Loucy (cell line): ENCODE measurements around the gene SCGB1A1.
A peak's percentile ranks its signal among the peaks of the same experiment; 100 is the strongest.
"Not testable (repeated sequence)": the region's sequence is repeated elsewhere in the genome, so short reads cannot be mapped to it uniquely, and the experiment has no call there.

Experiments used
- H2AFZ ChIP-seq: fragments of 200-600 bp; sonication (generic); 2 replicates; pipeline ENCODE4 v1.6.0; 2016; ENCODE audit warnings: antibody characterized with exemption, mild to moderate bottlenecking, low read length, moderate library complexity
- H3F3A ChIP-seq: fragments of 200-600 bp; 2 replicates; pipeline ENCODE4 v1.6.0; 2016; ENCODE audit warnings: antibody characterized with exemption, low read depth, mild to moderate bottlenecking
- H3K27me3 ChIP-seq: fragments of 200-600 bp; sonication (generic); 2 replicates; pipeline ENCODE4 v1.6.1; 2014; ENCODE audit warnings: low read length, mild to moderate bottlenecking; ENCODE audit not compliant: insufficient read depth, poor library complexity, severe bottlenecking
- H3K36me3 ChIP-seq: fragments of 200-600 bp; sonication (generic); 2 replicates; pipeline ENCODE4 v1.6.1; 2016; ENCODE audit warnings: low read length; ENCODE audit not compliant: insufficient read depth
- H3K4me1 ChIP-seq: fragments of 200-600 bp; sonication (generic); 2 replicates; pipeline ENCODE4 v1.5.1; 2014; ENCODE audit warnings: low read length, mild to moderate bottlenecking; ENCODE audit not compliant: insufficient read depth, poor library complexity, severe bottlenecking
- H3K4me2 ChIP-seq: fragments of 200-600 bp; sonication (generic); 2 replicates; pipeline ENCODE4 v1.6.0; 2014; ENCODE audit warnings: antibody characterized with exemption, low read length, low read depth, mild to moderate bottlenecking; ENCODE audit not compliant: poor library complexity, severe bottlenecking
- H3K4me3 ChIP-seq: fragments of 200-600 bp; sonication (generic); 2 replicates; pipeline ENCODE4 v1.5.1; 2014; ENCODE audit warnings: low read length, mild to moderate bottlenecking, mixed read lengths; ENCODE audit not compliant: poor library complexity, severe bottlenecking
- H3K79me2 ChIP-seq: fragments of 200-600 bp; sonication (generic); 2 replicates; pipeline ENCODE4 v1.6.1; 2014; ENCODE audit warnings: low read length; ENCODE audit not compliant: insufficient read depth
- H3K9ac ChIP-seq: fragments of 200-600 bp; sonication (generic); 2 replicates; pipeline ENCODE4 v1.6.0; 2014; ENCODE audit warnings: mild to moderate bottlenecking, low read depth, low read length, moderate library complexity; ENCODE audit not compliant: poor library complexity, severe bottlenecking
- H3K9me2 ChIP-seq: fragments of 200-600 bp; sonication (generic); replicated peaks from 2 replicates; pipeline ENCODE4 v1.6.1; 2016; ENCODE audit warnings: low read depth, low read length, mixed read lengths
- H3K9me3 ChIP-seq: fragments of 200-600 bp; sonication (generic); 2 replicates; pipeline ENCODE4 v1.6.1; 2014; ENCODE audit warnings: mild to moderate bottlenecking, antibody characterized with exemption, low read length, low read depth; ENCODE audit not compliant: insufficient read depth
- H4K20me1 ChIP-seq: fragments of 200-600 bp; sonication (generic); 2 replicates; pipeline ENCODE4 v1.6.0; 2014; ENCODE audit warnings: antibody characterized with exemption, low read length, mild to moderate bottlenecking; ENCODE audit not compliant: insufficient read depth, poor library complexity, severe bottlenecking
- EZH2phosphoT487 ChIP-seq: fragments of 200-600 bp; IDR thresholded peaks from 2 replicates; pipeline ENCODE4 v1.6.1; 2018; ENCODE audit warnings: antibody characterized with exemption, mild to moderate bottlenecking, moderate library complexity, borderline replicate concordance
- TF ChIP-seq, protein P1 (sequence below): fragments of 200-600 bp; sonication (generic); conservative IDR thresholded peaks from 2 replicates; pipeline ENCODE4 v1.5.1; 2014; ENCODE audit warnings: mild to moderate bottlenecking, antibody characterized with exemption, low read length

The SCGB1A1 gene

DNA sequence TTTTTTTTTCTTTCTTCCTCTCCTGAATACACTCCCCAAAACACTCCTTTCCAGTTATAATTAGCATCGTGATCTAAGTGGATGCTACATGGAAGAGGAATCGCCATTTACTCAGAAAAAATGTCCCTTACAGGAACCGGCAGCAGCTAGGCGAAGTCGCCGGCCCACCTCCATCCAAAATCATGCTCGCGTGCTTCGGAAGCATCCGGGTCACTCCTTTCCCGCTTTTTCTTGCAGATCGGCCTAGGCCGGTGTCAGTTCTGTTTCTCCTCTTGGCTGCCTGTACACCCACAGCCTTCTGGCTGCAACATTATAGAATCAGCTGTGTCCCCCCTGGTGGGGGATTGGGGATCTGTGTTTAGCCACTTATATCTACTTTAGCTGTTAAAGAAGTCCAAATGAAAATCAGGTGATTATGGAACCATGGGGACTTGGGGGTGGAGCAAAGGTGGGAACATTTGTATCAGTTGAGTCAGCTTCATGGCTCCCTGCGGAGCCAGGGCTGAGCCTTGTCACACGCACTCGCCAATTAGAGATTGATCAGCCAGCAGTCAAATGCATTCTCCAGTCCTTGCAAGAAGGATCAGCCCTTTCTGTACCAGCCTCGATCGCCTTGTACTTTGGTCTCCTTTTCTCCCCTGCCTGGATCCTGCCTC, 45.2 kb upstream of the SCGB1A1 start:
- Histone ChIP-seq H3K79me2 (no peaks in the 10 kb centered on the region), H3K4me2 (no peak overlapping the region), H3K36me3 (no peaks in the 10 kb centered on the region)

DNA sequence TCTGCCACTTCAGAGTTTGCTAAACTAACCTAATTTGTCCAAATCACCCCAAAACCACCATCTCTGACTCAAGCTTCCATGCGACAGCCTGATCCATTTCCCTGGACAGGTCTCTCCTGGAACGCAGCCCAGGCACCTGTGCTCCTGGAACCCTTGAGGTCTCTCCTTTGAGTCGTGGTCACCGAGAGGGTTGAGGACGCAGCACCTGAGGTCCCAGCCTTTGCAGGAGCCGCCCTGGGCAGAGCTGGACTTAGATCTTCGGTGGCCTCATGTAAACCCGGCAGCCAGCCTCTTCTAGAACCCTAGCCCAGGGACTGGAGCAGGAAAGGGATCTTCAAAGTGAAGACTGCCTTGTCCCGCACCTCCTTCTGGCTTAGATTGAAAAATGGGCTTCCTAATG, 44.0 kb upstream of the SCGB1A1 start:
- H3K79me2 ChIP-seq, result no peaks in the 10 kb centered on the region
- no peak overlapping the region for H3K4me2 ChIP-seq
- no peak overlapping the region for H3K9ac ChIP-seq
- H3K27me3 ChIP-seq, result no peaks in the 10 kb centered on the region
- H3K9me3 ChIP-seq, result no peaks in the 10 kb centered on the region
- H3K9me2 ChIP-seq, result no peaks in the 10 kb centered on the region
- H3F3A ChIP-seq, result no peaks in the 10 kb centered on the region
- TF ChIP-seq, protein P1, sequence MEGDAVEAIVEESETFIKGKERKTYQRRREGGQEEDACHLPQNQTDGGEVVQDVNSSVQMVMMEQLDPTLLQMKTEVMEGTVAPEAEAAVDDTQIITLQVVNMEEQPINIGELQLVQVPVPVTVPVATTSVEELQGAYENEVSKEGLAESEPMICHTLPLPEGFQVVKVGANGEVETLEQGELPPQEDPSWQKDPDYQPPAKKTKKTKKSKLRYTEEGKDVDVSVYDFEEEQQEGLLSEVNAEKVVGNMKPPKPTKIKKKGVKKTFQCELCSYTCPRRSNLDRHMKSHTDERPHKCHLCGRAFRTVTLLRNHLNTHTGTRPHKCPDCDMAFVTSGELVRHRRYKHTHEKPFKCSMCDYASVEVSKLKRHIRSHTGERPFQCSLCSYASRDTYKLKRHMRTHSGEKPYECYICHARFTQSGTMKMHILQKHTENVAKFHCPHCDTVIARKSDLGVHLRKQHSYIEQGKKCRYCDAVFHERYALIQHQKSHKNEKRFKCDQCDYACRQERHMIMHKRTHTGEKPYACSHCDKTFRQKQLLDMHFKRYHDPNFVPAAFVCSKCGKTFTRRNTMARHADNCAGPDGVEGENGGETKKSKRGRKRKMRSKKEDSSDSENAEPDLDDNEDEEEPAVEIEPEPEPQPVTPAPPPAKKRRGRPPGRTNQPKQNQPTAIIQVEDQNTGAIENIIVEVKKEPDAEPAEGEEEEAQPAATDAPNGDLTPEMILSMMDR, result no peak
- no peak for TF ChIP-seq EZH2phosphoT487
- H2AFZ ChIP-seq, result no peak overlapping the region
- H4K20me1 ChIP-seq, result no peaks in the 10 kb centered on the region
- no peaks in the 10 kb centered on the region for H3K36me3 ChIP-seq
- no peaks in the 10 kb centered on the region for H3K4me1 ChIP-seq
- no peak overlapping the region for H3K4me3 ChIP-seq

More for the DNA sequence above, 45.2 kb upstream of the SCGB1A1 start:
- Histone ChIP-seq H3K4me3 (no peak overlapping the region), H2AFZ (no peak overlapping the region), H3K9ac (no peak overlapping the region), H3K27me3 (no peaks in the 10 kb centered on the region), H3K9me3 (no peaks in the 10 kb centered on the region), H3K9me2 (no peaks in the 10 kb centered on the region), H3K4me1 (no peaks in the 10 kb centered on the region), H3F3A (no peaks in the 10 kb centered on the region), H4K20me1 (no peaks in the 10 kb centered on the region)
- TF ChIP-seq EZH2phosphoT487, result no peak
- TF ChIP-seq, protein P1, result no peak

DNA sequence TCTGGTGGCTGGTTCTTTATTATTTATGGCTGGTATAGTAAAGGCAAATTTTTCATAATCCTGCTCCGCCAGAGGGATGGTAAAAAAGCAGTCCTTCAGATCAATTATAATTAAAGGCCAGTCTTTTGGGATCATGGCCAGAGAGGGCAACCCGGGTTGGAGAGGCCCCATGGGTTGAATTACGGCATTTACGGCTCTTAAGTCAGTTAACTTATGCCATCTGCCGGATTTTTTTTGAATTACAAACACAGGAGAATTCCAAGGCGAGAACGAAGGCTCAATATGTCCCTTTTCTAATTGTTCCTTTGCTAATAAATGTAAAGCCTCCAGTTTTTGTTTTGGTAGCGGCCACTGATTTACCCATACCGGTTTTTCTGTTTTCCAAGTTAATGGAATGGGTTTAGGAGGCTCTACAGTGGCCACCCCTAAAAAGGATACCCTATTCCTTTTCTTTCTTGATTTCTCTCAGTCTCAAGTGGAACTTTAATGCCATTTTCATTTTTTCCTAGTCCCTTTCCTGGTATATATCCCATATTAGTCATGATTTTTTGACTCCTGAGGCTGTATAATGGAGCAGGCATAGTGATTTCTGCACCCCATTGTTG, 40.3 kb upstream of the SCGB1A1 start:
- H3K4me3 ChIP-seq, H3K79me2 ChIP-seq, H3F3A ChIP-seq, H3K4me1 ChIP-seq, H2AFZ ChIP-seq, H3K36me3 ChIP-seq, H3K9ac ChIP-seq, H3K9me3 ChIP-seq, H3K9me2 ChIP-seq, H3K4me2 ChIP-seq, H4K20me1 ChIP-seq, H3K27me3 ChIP-seq: not testable (repeated sequence)
- TF ChIP-seq, protein P1, result peak; percentile 38

DNA sequence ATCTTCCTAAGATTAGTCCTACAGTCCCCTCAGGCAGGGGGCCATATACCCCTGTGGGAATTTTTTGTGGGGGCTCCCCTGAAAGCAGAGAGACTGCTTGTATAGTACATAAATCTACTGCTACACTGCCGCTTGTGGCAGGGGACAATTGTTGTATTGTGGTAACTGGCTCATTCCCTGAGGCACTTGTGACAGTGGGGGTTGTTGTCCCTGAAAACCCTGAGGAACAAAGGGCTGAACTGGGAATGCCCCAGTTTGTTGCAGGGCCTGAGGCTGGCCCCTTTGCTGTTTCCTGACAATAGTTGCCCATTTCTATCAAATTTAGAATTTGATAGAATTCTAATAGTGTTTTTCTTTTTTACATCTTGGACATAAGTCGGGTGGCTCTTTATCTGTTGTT, 39.2 kb upstream of the SCGB1A1 start:
- not testable (repeated sequence) for H3K9ac ChIP-seq, H4K20me1 ChIP-seq, H3K27me3 ChIP-seq, H3K9me3 ChIP-seq, H2AFZ ChIP-seq, H3K79me2 ChIP-seq, H3K4me1 ChIP-seq, H3F3A ChIP-seq, H3K36me3 ChIP-seq, H3K9me2 ChIP-seq, H3K4me2 ChIP-seq, H3K4me3 ChIP-seq
